ENCODE results near the gene KRT80. TPM values are rescaled to one million over a fixed set of nuclear protein-coding genes. Genes with fewer than 3 reads are reported as not detected.

Gene KRT80
- total and polyA plus RNA-seq, 2 of the 13 experiments (the other 11 are each of a cell fraction or from before 2014, with no cell fraction given), result 0.27 to 0.53 TPM

DNA sequence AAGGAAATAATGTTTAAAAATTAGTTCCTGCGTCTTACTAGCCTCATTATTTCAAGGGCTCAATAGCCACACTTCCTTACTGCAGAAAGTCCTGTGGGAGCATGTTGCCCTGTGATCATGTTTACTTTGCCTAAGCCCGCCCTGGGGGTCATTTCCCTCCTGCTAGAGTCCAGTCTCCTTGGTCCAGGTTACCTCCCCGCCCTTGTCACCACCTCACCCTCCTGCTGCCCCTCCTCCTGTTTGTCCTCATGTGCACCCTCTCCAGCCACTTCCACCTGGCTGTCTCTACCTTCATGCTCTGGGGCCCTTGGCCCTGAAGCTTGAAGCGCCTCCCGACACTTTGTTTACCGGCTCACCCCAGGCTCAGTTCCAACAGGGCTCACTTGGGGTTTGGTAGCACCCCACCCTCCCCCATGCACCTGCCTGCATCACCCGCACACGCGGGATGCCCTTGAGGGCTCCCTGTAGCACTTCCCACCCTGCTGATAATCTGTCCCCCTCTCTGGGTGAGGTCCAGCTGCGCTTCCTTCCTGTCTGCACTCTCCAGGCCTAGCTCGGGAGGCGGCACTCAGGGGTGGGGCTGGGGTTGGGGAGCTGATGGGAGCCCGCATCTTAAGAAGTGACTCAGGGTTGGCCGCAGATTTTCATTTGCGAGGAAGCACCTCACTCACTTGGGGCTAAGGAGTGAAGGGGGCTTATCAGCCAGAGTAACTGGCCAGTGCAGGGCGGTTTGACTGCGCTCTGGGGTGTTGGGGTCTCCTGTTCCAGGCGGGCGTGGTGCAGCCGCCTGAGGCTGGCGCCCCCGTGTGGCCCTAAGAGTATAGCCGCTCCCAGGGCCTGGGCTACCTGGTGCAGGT is 72.2 kb downstream of the KRT80 start (continued):
- TF ChIP-seq, protein P1, sequence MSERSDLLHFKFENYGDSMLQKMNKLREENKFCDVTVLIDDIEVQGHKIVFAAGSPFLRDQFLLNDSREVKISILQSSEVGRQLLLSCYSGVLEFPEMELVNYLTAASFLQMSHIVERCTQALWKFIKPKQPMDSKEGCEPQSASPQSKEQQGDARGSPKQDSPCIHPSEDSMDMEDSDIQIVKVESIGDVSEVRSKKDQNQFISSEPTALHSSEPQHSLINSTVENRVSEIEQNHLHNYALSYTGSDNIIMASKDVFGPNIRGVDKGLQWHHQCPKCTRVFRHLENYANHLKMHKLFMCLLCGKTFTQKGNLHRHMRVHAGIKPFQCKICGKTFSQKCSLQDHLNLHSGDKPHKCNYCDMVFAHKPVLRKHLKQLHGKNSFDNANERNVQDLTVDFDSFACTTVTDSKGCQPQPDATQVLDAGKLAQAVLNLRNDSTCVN (CRISPR knock-in tag; IDR thresholded peaks at IDR 0.05; ENCODE audit: borderline replicate concordance), result no peak
- TF ChIP-seq ZNF446 (CRISPR knock-in tag; IDR thresholded peaks at IDR 0.05), result 0 out of 2 replicates have a peak, but pooled peaks have one; percentile 31
- TF ChIP-seq, protein P2, sequence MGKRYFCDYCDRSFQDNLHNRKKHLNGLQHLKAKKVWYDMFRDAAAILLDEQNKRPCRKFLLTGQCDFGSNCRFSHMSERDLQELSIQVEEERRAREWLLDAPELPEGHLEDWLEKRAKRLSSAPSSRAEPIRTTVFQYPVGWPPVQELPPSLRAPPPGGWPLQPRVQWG (CRISPR knock-in tag; IDR thresholded peaks at IDR 0.05; ENCODE audit: borderline replicate concordance, low read depth), result no peak
- no peak for TF ChIP-seq TBP (CRISPR knock-in tag; IDR thresholded peaks at IDR 0.05)
- TF ChIP-seq HOXA5 (CRISPR knock-in tag; IDR thresholded peaks at IDR 0.05), result no peak
- TF ChIP-seq FOSL2 (CRISPR knock-in tag; IDR thresholded peaks at IDR 0.05), result 0 out of 2 replicates have a peak, but pooled peaks have one; percentile 7
- TF ChIP-seq KDM5A (IDR thresholded peaks at IDR 0.05; ENCODE audit: borderline replicate concordance, low read length), result no peak
- TF ChIP-seq GZF1 (CRISPR knock-in tag; IDR thresholded peaks at IDR 0.05), result 0 out of 2 replicates have a peak, but pooled peaks have one; percentile 31
- TF ChIP-seq CENPBD1 (CRISPR knock-in tag; IDR thresholded peaks at IDR 0.05; ENCODE audit: borderline replicate concordance, low read depth), result 0 out of 2 replicates have a peak, but pooled peaks have one; percentile 82
- TF ChIP-seq ZNF264 (CRISPR knock-in tag; IDR thresholded peaks at IDR 0.05), result no peak; the same call in 1 of the 2 replicates
- TF ChIP-seq, protein P3, sequence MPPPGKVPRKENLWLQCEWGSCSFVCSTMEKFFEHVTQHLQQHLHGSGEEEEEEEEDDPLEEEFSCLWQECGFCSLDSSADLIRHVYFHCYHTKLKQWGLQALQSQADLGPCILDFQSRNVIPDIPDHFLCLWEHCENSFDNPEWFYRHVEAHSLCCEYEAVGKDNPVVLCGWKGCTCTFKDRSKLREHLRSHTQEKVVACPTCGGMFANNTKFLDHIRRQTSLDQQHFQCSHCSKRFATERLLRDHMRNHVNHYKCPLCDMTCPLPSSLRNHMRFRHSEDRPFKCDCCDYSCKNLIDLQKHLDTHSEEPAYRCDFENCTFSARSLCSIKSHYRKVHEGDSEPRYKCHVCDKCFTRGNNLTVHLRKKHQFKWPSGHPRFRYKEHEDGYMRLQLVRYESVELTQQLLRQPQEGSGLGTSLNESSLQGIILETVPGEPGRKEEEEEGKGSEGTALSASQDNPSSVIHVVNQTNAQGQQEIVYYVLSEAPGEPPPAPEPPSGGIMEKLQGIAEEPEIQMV (CRISPR knock-in tag; IDR thresholded peaks at IDR 0.05; ENCODE audit: low read depth), result peak; percentile 39; the same call in 1 of the 2 replicates
- TF ChIP-seq ZBTB42 (CRISPR knock-in tag; IDR thresholded peaks at IDR 0.05), result no peak
- TF ChIP-seq CTCF (CRISPR knock-in tag; IDR thresholded peaks at IDR 0.05), result peak; percentile 89
- no peak for TF ChIP-seq NR3C1 (CRISPR knock-in tag; IDR thresholded peaks at IDR 0.05)
- no peak for TF ChIP-seq MBD4 (IDR thresholded peaks at IDR 0.05; ENCODE audit: borderline replicate concordance, low read length)
- TF ChIP-seq, protein P4, sequence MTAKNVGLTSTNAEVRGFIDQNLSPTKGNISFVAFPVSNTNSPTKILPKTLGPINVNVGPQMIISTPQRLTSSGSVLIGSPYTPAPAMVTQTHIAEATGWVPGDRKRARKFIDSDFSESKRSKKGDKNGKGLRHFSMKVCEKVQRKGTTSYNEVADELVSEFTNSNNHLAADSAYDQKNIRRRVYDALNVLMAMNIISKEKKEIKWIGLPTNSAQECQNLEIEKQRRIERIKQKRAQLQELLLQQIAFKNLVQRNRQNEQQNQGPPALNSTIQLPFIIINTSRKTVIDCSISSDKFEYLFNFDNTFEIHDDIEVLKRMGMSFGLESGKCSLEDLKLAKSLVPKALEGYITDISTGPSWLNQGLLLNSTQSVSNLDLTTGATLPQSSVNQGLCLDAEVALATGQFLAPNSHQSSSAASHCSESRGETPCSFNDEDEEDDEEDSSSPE (CRISPR knock-in tag; IDR thresholded peaks at IDR 0.05), result peak; percentile 83
- TF ChIP-seq PHB2 (IDR thresholded peaks at IDR 0.05; ENCODE audit: partially characterized antibody), result no peak
- no peak for TF ChIP-seq ARNT (IDR thresholded peaks at IDR 0.05)
- TF ChIP-seq, protein P5, sequence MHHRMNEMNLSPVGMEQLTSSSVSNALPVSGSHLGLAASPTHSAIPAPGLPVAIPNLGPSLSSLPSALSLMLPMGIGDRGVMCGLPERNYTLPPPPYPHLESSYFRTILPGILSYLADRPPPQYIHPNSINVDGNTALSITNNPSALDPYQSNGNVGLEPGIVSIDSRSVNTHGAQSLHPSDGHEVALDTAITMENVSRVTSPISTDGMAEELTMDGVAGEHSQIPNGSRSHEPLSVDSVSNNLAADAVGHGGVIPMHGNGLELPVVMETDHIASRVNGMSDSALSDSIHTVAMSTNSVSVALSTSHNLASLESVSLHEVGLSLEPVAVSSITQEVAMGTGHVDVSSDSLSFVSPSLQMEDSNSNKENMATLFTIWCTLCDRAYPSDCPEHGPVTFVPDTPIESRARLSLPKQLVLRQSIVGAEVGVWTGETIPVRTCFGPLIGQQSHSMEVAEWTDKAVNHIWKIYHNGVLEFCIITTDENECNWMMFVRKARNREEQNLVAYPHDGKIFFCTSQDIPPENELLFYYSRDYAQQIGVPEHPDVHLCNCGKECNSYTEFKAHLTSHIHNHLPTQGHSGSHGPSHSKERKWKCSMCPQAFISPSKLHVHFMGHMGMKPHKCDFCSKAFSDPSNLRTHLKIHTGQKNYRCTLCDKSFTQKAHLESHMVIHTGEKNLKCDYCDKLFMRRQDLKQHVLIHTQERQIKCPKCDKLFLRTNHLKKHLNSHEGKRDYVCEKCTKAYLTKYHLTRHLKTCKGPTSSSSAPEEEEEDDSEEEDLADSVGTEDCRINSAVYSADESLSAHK (CRISPR knock-in tag; IDR thresholded peaks at IDR 0.05; ENCODE audit: borderline replicate concordance), result no peak
